WTC11 (cell line): ENCODE measurements around the gene AHRR. TPM values are rescaled to one million over a fixed set of nuclear protein-coding genes. Genes with fewer than 3 reads are reported as not detected.
A peak's percentile ranks its signal among the peaks of the same experiment; 100 is the strongest.

Experiments
- ATAC-seq: fragments of 200-7000 bp; cut with Tn5 transposase; 2 replicates; pipeline ENCODE4 v1.10.0; 2021; ENCODE audit warnings: mild to moderate bottlenecking, moderate library complexity
- CTCF ChIA-PET: fragments of 300-600 bp; sonication (Branson Sonifier 250); formaldehyde crosslinking; loops from one replicate; lab custom pipeline; 2021; ENCODE audit warnings: antibody characterized with exemption; lab: Charles Lee
- POLR2A ChIA-PET: fragments of 350-600 bp; sonication (Branson Sonifier 250); formaldehyde crosslinking; loops from one replicate; lab custom pipeline; 2021; ENCODE audit warnings: antibody characterized with exemption; lab: Charles Lee
- DNase-seq: peaks from one replicate; pipeline ENCODE4 v3.0.0; 2021; ENCODE audit warnings: low spot score
- H3K27ac Mint-ChIP-seq: 2 replicates; pipeline ENCODE4 v1.8.0; 2021; ENCODE audit warnings: mixed read lengths
- H3K27me3 Mint-ChIP-seq: 2 replicates; pipeline ENCODE4 v1.8.0; 2021; ENCODE audit warnings: low read depth, mild to moderate bottlenecking, moderate library complexity, mixed read lengths
- H3K36me3 Mint-ChIP-seq: 2 replicates; pipeline ENCODE4 v1.8.0; 2021; ENCODE audit warnings: mixed read lengths
- H3K4me1 Mint-ChIP-seq: 2 replicates; pipeline ENCODE4 v1.8.0; 2022; ENCODE audit warnings: mixed read lengths
- H3K4me3 Mint-ChIP-seq: 2 replicates; pipeline ENCODE4 v1.8.0; 2021; ENCODE audit warnings: mild to moderate bottlenecking, moderate library complexity, mixed read lengths
- H3K9me3 Mint-ChIP-seq: 2 replicates; pipeline ENCODE4 v1.8.0; 2021; ENCODE audit warnings: mixed read lengths
- CREB1 ChIP-seq: sonication (generic); formaldehyde crosslinking; IDR thresholded peaks from 2 replicates; pipeline ENCODE4 v1.8.0; 2023; ENCODE audit warnings: mild to moderate bottlenecking, missing genetic modification reagents
- FOXK1 ChIP-seq: sonication (generic); formaldehyde crosslinking; IDR thresholded peaks from 2 replicates; pipeline ENCODE4 v1.8.0; 2022; ENCODE audit warnings: mild to moderate bottlenecking, moderate library complexity, missing genetic modification reagents
- GRHL2 ChIP-seq: fragments of 250-450 bp; sonication (Bioruptor Pico); IDR thresholded peaks from 2 replicates; pipeline ENCODE4 v1.8.0; 2022; ENCODE audit warnings: mild to moderate bottlenecking, moderate library complexity; ENCODE audit not compliant: insufficient replicate concordance, severe bottlenecking
- JAZF1 ChIP-seq: fragments of 250-450 bp; sonication (Bioruptor Pico); IDR thresholded peaks from 2 replicates; pipeline ENCODE4 v1.9.0; 2021; ENCODE audit warnings: moderate library complexity, mild to moderate bottlenecking, inconsistent platforms
- KAT7 ChIP-seq: sonication (generic); formaldehyde crosslinking; IDR thresholded peaks from 2 replicates; pipeline ENCODE4 v1.8.1; 2023; ENCODE audit warnings: missing genetic modification reagents, mild to moderate bottlenecking, borderline replicate concordance
- MYBL2 ChIP-seq: sonication (generic); formaldehyde crosslinking; IDR thresholded peaks from 2 replicates; pipeline ENCODE4 v1.8.1; 2023; ENCODE audit warnings: mild to moderate bottlenecking, moderate library complexity, missing genetic modification reagents
- NR1H2 ChIP-seq: sonication (generic); formaldehyde crosslinking; IDR thresholded peaks from 2 replicates; pipeline ENCODE4 v1.9.0; 2021; ENCODE audit warnings: mild to moderate bottlenecking, moderate library complexity, missing genetic modification reagents
- NR3C1 ChIP-seq: sonication (generic); formaldehyde crosslinking; conservative IDR thresholded peaks from 2 replicates; pipeline ENCODE4 v1.8.1; 2023; ENCODE audit warnings: low read depth, mild to moderate bottlenecking, missing genetic modification reagents
- OVOL2 ChIP-seq: fragments of 250-450 bp; sonication (Bioruptor Pico); IDR thresholded peaks from 2 replicates; pipeline ENCODE4 v1.9.0; 2021; ENCODE audit warnings: mild to moderate bottlenecking, borderline replicate concordance
- TCF7 ChIP-seq: sonication (generic); formaldehyde crosslinking; IDR thresholded peaks from 2 replicates; pipeline ENCODE4 v1.8.0; 2022; ENCODE audit warnings: mild to moderate bottlenecking, low read depth, missing genetic modification reagents, moderate library complexity
- TEAD4 ChIP-seq: sonication (generic); formaldehyde crosslinking; IDR thresholded peaks from 2 replicates; pipeline ENCODE4 v1.8.0; 2022; ENCODE audit warnings: mild to moderate bottlenecking, missing genetic modification reagents
- ZBTB21 ChIP-seq: sonication (generic); formaldehyde crosslinking; IDR thresholded peaks from 2 replicates; pipeline ENCODE4 v1.8.1; 2023; ENCODE audit warnings: mild to moderate bottlenecking, missing genetic modification reagents, borderline replicate concordance
- ZNF138 ChIP-seq: sonication (generic); formaldehyde crosslinking; conservative IDR thresholded peaks from 2 replicates; pipeline ENCODE4 v1.8.1; 2022; ENCODE audit warnings: mild to moderate bottlenecking, moderate library complexity, missing genetic modification reagents
- ZNF317 ChIP-seq: sonication (generic); formaldehyde crosslinking; IDR thresholded peaks from 2 replicates; pipeline ENCODE4 v1.8.1; 2023; ENCODE audit warnings: low read depth, mild to moderate bottlenecking, moderate library complexity, missing genetic modification reagents, borderline replicate concordance
- total RNA-seq: library from RNA; stranded (reverse); gene quantifications from 3 replicates; pipeline ENCODE4 v1.2.3, GENCODE V29; 2021
- TF ChIP-seq, protein P1 (sequence below): sonication (generic); formaldehyde crosslinking; IDR thresholded peaks from 2 replicates; pipeline ENCODE4 v1.8.1; 2022; ENCODE audit warnings: low read depth, missing genetic modification reagents, borderline replicate concordance
- TF ChIP-seq, protein P2 (sequence below): sonication (generic); formaldehyde crosslinking; IDR thresholded peaks from 2 replicates; pipeline ENCODE4 v1.8.0; 2023; ENCODE audit warnings: mild to moderate bottlenecking, missing genetic modification reagents
- TF ChIP-seq, protein P3 (sequence below): fragments of 200-600 bp; IDR thresholded peaks from 2 replicates; pipeline ENCODE4 v1.8.0; 2022; ENCODE audit warnings: antibody characterized with exemption
- TF ChIP-seq, protein P4 (sequence below): sonication (generic); formaldehyde crosslinking; conservative IDR thresholded peaks from 2 replicates; pipeline ENCODE4 v1.8.1; 2023; ENCODE audit warnings: mild to moderate bottlenecking, low read depth, missing genetic modification reagents, moderate library complexity
- TF ChIP-seq, protein P5 (sequence below): sonication (generic); formaldehyde crosslinking; IDR thresholded peaks from 2 replicates; pipeline ENCODE4 v1.8.1; 2023; ENCODE audit warnings: mild to moderate bottlenecking, missing genetic modification reagents, moderate library complexity
- TF ChIP-seq, protein P6 (sequence below): fragments of 250-450 bp; sonication (Bioruptor Pico); IDR thresholded peaks from 2 replicates; pipeline ENCODE4 v1.9.0; 2021; ENCODE audit warnings: mild to moderate bottlenecking

AHRR gene
- total RNA-seq, 1 experiment from 2014 or later: 4.5 TPM

DNA sequence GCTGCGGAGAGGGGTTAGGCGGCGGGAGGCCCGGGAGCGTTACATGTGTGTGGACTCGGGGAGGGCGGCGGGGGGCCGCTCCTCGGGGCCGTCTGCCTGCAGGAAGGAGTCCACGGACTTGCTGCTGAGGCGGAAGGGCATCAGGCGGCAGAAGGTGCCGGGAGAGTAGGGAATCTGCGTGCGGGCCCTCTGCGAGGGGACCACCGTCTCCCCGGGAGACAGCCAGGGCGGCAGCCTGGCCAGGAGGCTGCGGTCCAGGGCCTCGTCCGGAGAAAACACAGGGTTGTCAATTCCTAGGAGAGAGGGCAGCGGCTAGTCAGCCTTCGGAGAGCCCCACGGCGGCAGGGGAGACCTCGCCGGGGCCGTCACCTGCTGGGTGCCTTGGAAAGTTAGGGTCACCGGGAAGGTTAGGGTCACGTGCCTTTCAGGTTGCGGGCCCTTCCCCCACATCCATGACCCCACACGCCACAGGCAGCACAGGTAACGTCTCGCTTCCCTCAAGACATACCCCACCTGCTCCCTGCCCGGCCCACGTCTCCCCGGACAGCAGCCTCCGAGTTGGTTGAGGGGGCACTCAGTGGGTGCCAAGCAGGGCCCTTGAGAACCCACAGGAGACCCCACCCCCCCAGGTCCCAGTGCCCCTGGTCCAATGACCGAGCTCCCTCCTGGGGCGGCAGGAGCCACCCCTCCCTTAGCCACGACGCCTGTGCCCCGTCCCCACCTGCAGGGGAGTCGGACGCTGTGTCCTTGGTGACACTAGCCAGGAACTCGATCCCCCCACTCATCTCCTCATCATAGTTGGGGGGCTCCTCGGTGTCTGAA lies 153.5 kb downstream of the AHRR start (continued):
- TF ChIP-seq JAZF1 (CRISPR knock-in tag) (no peak), ZNF138 (CRISPR knock-in tag) (no peak)
- TF ChIP-seq, all 79 proteins: peak for 2

DNA sequence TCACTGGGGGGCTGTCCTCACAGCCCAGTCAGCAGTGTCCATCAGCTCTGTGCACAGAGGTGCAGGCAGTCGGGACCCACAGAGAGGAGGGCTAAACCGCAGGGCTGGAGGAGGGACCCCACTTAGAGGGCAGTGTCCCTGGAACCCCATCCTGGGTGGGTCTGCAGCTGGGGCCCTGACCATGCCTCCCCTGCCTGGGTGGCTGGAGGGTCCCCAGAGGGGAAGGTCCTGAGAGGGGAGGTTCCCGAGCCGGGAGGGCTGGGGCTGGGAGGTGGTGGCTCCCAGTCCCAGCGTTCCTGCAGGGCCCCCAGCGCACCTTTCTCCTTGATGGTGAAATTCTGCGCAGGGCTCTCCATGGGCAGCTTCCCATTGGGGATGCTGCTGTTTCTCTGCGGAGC lies 154.2 kb downstream of the AHRR start:
- Mint-ChIP-seq H3K4me3 (peak overlapping the region; percentile 46), H3K4me1 (peaks cover 9% of the 10 kb centered on the region), H3K27ac (no peak overlapping the region), H3K9me3 (no peaks in the 10 kb centered on the region), H3K27me3 (peaks cover 52% of the 10 kb centered on the region), H3K36me3 (no peaks in the 10 kb centered on the region)
- DNase-seq (no peak), ATAC-seq (no peak)
- POLR2A ChIA-PET: no interaction called here
- TF ChIP-seq, protein P1, sequence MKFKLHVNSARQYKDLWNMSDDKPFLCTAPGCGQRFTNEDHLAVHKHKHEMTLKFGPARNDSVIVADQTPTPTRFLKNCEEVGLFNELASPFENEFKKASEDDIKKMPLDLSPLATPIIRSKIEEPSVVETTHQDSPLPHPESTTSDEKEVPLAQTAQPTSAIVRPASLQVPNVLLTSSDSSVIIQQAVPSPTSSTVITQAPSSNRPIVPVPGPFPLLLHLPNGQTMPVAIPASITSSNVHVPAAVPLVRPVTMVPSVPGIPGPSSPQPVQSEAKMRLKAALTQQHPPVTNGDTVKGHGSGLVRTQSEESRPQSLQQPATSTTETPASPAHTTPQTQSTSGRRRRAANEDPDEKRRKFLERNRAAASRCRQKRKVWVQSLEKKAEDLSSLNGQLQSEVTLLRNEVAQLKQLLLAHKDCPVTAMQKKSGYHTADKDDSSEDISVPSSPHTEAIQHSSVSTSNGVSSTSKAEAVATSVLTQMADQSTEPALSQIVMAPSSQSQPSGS (CRISPR knock-in tag): no peak
- no peak for TF ChIP-seq NR3C1 (CRISPR knock-in tag)
- TF ChIP-seq, protein P2, sequence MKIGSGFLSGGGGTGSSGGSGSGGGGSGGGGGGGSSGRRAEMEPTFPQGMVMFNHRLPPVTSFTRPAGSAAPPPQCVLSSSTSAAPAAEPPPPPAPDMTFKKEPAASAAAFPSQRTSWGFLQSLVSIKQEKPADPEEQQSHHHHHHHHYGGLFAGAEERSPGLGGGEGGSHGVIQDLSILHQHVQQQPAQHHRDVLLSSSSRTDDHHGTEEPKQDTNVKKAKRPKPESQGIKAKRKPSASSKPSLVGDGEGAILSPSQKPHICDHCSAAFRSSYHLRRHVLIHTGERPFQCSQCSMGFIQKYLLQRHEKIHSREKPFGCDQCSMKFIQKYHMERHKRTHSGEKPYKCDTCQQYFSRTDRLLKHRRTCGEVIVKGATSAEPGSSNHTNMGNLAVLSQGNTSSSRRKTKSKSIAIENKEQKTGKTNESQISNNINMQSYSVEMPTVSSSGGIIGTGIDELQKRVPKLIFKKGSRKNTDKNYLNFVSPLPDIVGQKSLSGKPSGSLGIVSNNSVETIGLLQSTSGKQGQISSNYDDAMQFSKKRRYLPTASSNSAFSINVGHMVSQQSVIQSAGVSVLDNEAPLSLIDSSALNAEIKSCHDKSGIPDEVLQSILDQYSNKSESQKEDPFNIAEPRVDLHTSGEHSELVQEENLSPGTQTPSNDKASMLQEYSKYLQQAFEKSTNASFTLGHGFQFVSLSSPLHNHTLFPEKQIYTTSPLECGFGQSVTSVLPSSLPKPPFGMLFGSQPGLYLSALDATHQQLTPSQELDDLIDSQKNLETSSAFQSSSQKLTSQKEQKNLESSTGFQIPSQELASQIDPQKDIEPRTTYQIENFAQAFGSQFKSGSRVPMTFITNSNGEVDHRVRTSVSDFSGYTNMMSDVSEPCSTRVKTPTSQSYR (CRISPR knock-in tag): no peak
- no peak for TF ChIP-seq CREB1 (CRISPR knock-in tag)
- no peak for TF ChIP-seq TCF7 (CRISPR knock-in tag)
- no peak for TF ChIP-seq KAT7
- TF ChIP-seq, protein P3, sequence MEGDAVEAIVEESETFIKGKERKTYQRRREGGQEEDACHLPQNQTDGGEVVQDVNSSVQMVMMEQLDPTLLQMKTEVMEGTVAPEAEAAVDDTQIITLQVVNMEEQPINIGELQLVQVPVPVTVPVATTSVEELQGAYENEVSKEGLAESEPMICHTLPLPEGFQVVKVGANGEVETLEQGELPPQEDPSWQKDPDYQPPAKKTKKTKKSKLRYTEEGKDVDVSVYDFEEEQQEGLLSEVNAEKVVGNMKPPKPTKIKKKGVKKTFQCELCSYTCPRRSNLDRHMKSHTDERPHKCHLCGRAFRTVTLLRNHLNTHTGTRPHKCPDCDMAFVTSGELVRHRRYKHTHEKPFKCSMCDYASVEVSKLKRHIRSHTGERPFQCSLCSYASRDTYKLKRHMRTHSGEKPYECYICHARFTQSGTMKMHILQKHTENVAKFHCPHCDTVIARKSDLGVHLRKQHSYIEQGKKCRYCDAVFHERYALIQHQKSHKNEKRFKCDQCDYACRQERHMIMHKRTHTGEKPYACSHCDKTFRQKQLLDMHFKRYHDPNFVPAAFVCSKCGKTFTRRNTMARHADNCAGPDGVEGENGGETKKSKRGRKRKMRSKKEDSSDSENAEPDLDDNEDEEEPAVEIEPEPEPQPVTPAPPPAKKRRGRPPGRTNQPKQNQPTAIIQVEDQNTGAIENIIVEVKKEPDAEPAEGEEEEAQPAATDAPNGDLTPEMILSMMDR: no peak
- TF ChIP-seq ZNF317 (CRISPR knock-in tag): no peak
- TF ChIP-seq TEAD4: no peak
- no peak for TF ChIP-seq ZBTB21
- no peak for TF ChIP-seq FOXK1 (CRISPR knock-in tag)
- no peak for TF ChIP-seq GRHL2
- no peak for TF ChIP-seq NR1H2
- TF ChIP-seq, protein P4, sequence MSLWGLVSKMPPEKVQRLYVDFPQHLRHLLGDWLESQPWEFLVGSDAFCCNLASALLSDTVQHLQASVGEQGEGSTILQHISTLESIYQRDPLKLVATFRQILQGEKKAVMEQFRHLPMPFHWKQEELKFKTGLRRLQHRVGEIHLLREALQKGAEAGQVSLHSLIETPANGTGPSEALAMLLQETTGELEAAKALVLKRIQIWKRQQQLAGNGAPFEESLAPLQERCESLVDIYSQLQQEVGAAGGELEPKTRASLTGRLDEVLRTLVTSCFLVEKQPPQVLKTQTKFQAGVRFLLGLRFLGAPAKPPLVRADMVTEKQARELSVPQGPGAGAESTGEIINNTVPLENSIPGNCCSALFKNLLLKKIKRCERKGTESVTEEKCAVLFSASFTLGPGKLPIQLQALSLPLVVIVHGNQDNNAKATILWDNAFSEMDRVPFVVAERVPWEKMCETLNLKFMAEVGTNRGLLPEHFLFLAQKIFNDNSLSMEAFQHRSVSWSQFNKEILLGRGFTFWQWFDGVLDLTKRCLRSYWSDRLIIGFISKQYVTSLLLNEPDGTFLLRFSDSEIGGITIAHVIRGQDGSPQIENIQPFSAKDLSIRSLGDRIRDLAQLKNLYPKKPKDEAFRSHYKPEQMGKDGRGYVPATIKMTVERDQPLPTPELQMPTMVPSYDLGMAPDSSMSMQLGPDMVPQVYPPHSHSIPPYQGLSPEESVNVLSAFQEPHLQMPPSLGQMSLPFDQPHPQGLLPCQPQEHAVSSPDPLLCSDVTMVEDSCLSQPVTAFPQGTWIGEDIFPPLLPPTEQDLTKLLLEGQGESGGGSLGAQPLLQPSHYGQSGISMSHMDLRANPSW (CRISPR knock-in tag): no peak
- TF ChIP-seq MYBL2 (CRISPR knock-in tag): no peak
- TF ChIP-seq, protein P5, sequence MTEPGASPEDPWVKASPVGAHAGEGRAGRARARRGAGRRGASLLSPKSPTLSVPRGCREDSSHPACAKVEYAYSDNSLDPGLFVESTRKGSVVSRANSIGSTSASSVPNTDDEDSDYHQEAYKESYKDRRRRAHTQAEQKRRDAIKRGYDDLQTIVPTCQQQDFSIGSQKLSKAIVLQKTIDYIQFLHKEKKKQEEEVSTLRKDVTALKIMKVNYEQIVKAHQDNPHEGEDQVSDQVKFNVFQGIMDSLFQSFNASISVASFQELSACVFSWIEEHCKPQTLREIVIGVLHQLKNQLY: no peak
- no peak for TF ChIP-seq OVOL2 (CRISPR knock-in tag)
- TF ChIP-seq, protein P6, sequence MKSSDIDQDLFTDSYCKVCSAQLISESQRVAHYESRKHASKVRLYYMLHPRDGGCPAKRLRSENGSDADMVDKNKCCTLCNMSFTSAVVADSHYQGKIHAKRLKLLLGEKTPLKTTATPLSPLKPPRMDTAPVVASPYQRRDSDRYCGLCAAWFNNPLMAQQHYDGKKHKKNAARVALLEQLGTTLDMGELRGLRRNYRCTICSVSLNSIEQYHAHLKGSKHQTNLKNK (CRISPR knock-in tag): no peak
- CTCF ChIA-PET: interaction anchor here (1.0 to 2.4 kb wide), 2 partner anchors 16 to 29 kb away, joined by 3 to 12 read pairs; no protein-coding TSS in a partner anchor
